Chondrocyte (in vitro differentiated cells): ENCODE data around the gene PPP4R2. TPM values are rescaled to one million over a fixed set of nuclear protein-coding genes. Genes with fewer than 3 reads are reported as not detected.

ENCODE experiments used
- DNase-seq: peaks from one replicate; pipeline ENCODE4 v3.0.0; 2021; ENCODE audit warnings: mixed read lengths, low spot score
- H3K27ac Mint-ChIP-seq: one replicate; pipeline ENCODE4 v1.8.0; 2021; ENCODE audit warnings: mild to moderate bottlenecking, moderate library complexity, mixed read lengths; ENCODE audit not compliant: unreplicated experiment
- H3K27me3 Mint-ChIP-seq: 2 replicates; pipeline ENCODE4 v1.8.0; 2021; ENCODE audit warnings: low read depth, mixed read lengths
- H3K36me3 Mint-ChIP-seq: 2 replicates; pipeline ENCODE4 v1.8.0; 2021; ENCODE audit warnings: low read depth, mixed read lengths
- H3K4me1 Mint-ChIP-seq: 2 replicates; pipeline ENCODE4 v1.8.0; 2021; ENCODE audit warnings: low read depth, mild to moderate bottlenecking, mixed read lengths
- H3K4me3 Mint-ChIP-seq: one replicate; pipeline ENCODE4 v1.8.0; 2021; ENCODE audit warnings: mild to moderate bottlenecking, moderate library complexity, mixed read lengths; ENCODE audit not compliant: unreplicated experiment
- H3K9me3 Mint-ChIP-seq: 2 replicates; pipeline ENCODE4 v1.8.0; 2021; ENCODE audit warnings: low read depth, mixed read lengths
- CTCF ChIP-seq: fragments of 200-600 bp; sonication (generic); IDR thresholded peaks from 2 replicates; pipeline ENCODE4 v1.5.0; 2021; ENCODE audit warnings: antibody characterized with exemption, mild to moderate bottlenecking, moderate library complexity
- total RNA-seq: library from RNA; stranded (reverse); gene quantifications from 3 replicates; pipeline ENCODE4 v1.2.1, GENCODE V29; 2021

The PPP4R2 gene
- total RNA-seq, 1 donor from 2014 or later = 70.0 TPM

DNA sequence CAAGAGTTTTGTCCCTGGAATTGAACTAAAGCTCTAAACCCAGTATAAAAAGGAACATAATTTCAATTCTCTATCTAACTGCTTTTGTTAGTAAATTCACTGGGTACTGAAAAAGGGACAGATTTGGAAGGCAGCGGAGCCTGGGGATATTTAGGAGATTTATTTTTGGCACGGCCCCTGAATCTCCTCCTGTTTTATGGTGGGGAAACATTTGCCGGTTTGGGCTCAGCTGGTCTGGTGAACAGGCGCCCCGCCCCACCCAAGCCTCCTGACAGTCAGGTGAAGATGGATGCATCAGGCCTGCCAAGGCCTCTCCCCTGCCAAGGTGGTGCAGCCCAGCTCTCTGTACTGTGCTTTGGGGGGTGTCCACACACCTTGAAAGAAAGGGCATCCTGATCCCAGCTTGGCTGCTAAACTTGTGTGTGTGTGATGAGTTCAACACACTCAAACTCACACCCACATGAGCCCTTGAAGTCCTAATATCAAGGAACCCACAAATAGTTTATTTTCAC, 111.1 kb downstream of the PPP4R2 start:
- DNase-seq = no peak
- Mint-ChIP-seq H3K4me1 (no peaks in the 10 kb centered on the region), H3K27ac (no peak overlapping the region), H3K36me3 (no peaks in the 10 kb centered on the region), H3K4me3 (no peak overlapping the region), H3K27me3 (peaks cover 3% of the 10 kb centered on the region), H3K9me3 (no peaks in the 10 kb centered on the region)
- TF ChIP-seq CTCF = no peak

- H3K36me3 Mint-ChIP-seq = no peaks in the 10 kb centered on the region
- no peak for TF ChIP-seq CTCF
- DNase-seq = no peak
- no peak overlapping the region for H3K27ac Mint-ChIP-seq
- peaks cover 3% of the 10 kb centered on the region for H3K27me3 Mint-ChIP-seq
- no peaks in the 10 kb centered on the region for H3K9me3 Mint-ChIP-seq
- H3K4me1 Mint-ChIP-seq = no peaks in the 10 kb centered on the region
- H3K4me3 Mint-ChIP-seq = no peak overlapping the region
Observed at GRCh38 chr3:73108750-73109149, 112.1 kb downstream of the PPP4R2 start.

GRCh38 chr3:73110530-73110929, 113.9 kb downstream of the PPP4R2 start:
- Mint-ChIP-seq H3K27me3 (peaks cover 3% of the 10 kb centered on the region), H3K9me3 (no peaks in the 10 kb centered on the region), H3K36me3 (no peaks in the 10 kb centered on the region), H3K4me1 (no peaks in the 10 kb centered on the region), H3K4me3 (no peak overlapping the region), H3K27ac (no peak overlapping the region)
- no peak for TF ChIP-seq CTCF
- no peak for DNase-seq

DNA sequence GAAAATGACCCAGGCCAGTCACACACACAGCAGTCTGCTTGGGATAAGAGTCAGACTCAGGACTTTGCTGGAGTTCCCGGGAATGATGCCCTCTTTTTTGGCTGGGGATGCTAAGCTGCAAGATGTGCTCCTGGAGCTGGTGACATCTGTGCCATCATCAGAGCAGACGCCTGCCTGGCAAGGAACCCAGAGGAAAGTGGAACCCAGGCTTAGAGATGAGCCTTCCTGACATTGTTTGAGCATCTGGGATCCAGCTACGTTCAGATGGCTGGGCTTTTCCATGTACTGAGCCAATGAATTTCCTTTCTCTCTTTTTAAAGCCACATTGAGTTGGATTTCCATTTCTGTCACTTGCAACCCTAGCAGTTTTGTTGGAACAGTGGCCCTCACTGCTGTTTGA, 118.1 kb downstream of the PPP4R2 start:
- no peaks in the 10 kb centered on the region for H3K36me3 Mint-ChIP-seq

DNA sequence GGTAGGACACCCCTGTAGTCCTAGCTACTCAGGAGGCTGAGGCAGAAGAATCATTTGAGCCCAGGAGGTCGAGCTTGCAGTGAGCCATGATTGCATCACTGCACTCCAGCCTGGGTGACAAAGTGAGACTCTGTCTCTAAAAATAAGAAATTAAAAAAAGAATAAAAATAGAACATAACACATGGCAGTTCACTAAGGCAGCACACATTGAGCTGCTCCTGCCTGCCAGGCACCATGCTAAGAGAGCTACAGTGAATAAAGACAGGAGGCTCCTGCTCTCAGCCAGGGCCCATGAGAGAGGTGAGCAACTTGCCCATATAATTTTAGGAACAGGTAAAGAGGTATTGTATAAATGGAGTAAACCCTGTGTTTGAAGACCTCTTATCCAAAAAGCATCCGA, 119.2 kb downstream of the PPP4R2 start:
- no peak for TF ChIP-seq CTCF
- no peaks in the 10 kb centered on the region for H3K9me3 Mint-ChIP-seq
- H3K27me3 Mint-ChIP-seq = peaks cover 2% of the 10 kb centered on the region
- no peak overlapping the region for H3K27ac Mint-ChIP-seq
- no peak for DNase-seq
- H3K4me3 Mint-ChIP-seq = no peak overlapping the region
- no peaks in the 10 kb centered on the region for H3K4me1 Mint-ChIP-seq
- H3K36me3 Mint-ChIP-seq = no peaks in the 10 kb centered on the region

More for the DNA sequence above, 118.1 kb downstream of the PPP4R2 start:
- Mint-ChIP-seq H3K9me3 (no peaks in the 10 kb centered on the region), H3K4me1 (no peaks in the 10 kb centered on the region), H3K4me3 (no peak overlapping the region), H3K27ac (no peak overlapping the region), H3K27me3 (peaks cover 4% of the 10 kb centered on the region)
- no peak for TF ChIP-seq CTCF
- no peak for DNase-seq

Other genes starting within 250 kb of the PPP4R2 start
- gene SHQ1, start 148.4 kb upstream of the PPP4R2 start, total RNA-seq = 14.8 to 27.5 TPM (median 16.5 TPM) in 3 replicates
- gene GXYLT2, start 108.8 kb upstream of the PPP4R2 start, total RNA-seq = 93.0 to 140 TPM (median 99.3 TPM) in 3 replicates
- gene EBLN2, start 64.8 kb downstream of the PPP4R2 start, total RNA-seq = 2.5 to 4.7 TPM (median 3.3 TPM) in 3 replicates